Measurements from ENCODE around the gene SLC25A30. TPM values are rescaled to one million over a fixed set of nuclear protein-coding genes. Genes with fewer than 3 reads are reported as not detected.
"Not testable (repeated sequence)": the region's sequence is repeated elsewhere in the genome, so short reads cannot be mapped to it uniquely, and the experiment has no call there.

Gene SLC25A30
- total and polyA plus RNA-seq, 4 donors: 12.3 to 31.9 (median 21.8) TPM

- H3K27ac ChIP-seq (ENCODE audit: low read depth in 1 of 2, low read length in 2 of 2): no peak overlapping the region
- DNase-seq (no peak), ATAC-seq (ENCODE audit: low FRiP score) (no peak)
- H3K36me3 ChIP-seq (ENCODE audit: control insufficient read depth in 1 of 2, insufficient read depth in 2 of 2, low read length in 1 of 2): no peaks in the 10 kb centered on the region
- no peak overlapping the region for H3K4me3 ChIP-seq (ENCODE audit: low read length in 2 of 2)
- H3K4me1 ChIP-seq (ENCODE audit: control insufficient read depth in 1 of 2, insufficient read depth in 2 of 2, low read length in 2 of 2): no peaks in the 10 kb centered on the region
- intact Hi-C loops (cut with DNase I): no loop called here
- H3K27me3 ChIP-seq (ENCODE audit: control insufficient read depth in 1 of 2, insufficient read depth in 2 of 2, low read length in 1 of 2): no peaks in the 10 kb centered on the region
- no peaks in the 10 kb centered on the region for H3K9me3 ChIP-seq (ENCODE audit: control insufficient read depth, low read length)
- 18 to 32% methylated on average over 9 of the region's 9 CpGs for WGBS, 2 donors
These were observed 18.2 kb upstream of the SLC25A30 start for GRCh38 chr13:45436332-45436731.

GRCh38 chr13:45434556-45435371 is 16.6 kb upstream of the SLC25A30 start:
- no peak overlapping the region for H3K27ac ChIP-seq (ENCODE audit: low read depth in 1 of 2, low read length in 2 of 2)
- WGBS, 2 donors: 79 to 89% methylated on average over 8 of the region's 8 CpGs
- ATAC-seq (ENCODE audit: low FRiP score): no peak
- H3K36me3 ChIP-seq (ENCODE audit: control insufficient read depth in 1 of 2, insufficient read depth in 2 of 2, low read length in 1 of 2): no peaks in the 10 kb centered on the region
- no peaks in the 10 kb centered on the region for H3K4me1 ChIP-seq (ENCODE audit: control insufficient read depth in 1 of 2, insufficient read depth in 2 of 2, low read length in 2 of 2)
- no peak for DNase-seq
- intact Hi-C loops (cut with DNase I): no loop called here
- no peaks in the 10 kb centered on the region for H3K9me3 ChIP-seq (ENCODE audit: control insufficient read depth, low read length)
- no peak overlapping the region for H3K4me3 ChIP-seq (ENCODE audit: low read length in 2 of 2)
- H3K27me3 ChIP-seq (ENCODE audit: control insufficient read depth in 1 of 2, insufficient read depth in 2 of 2, low read length in 1 of 2): no peaks in the 10 kb centered on the region

- no peak for DNase-seq
These were observed 15.2 kb upstream of the SLC25A30 start for GRCh38 chr13:45433381-45433790.

GRCh38 chr13:45432737-45433380 is 14.7 kb upstream of the SLC25A30 start:
- intact Hi-C loops (cut with DNase I): no loop called here
- H3K9me3 ChIP-seq (ENCODE audit: control insufficient read depth, low read length): no peaks in the 10 kb centered on the region
- no peak for ATAC-seq (ENCODE audit: low FRiP score)
- H3K27ac ChIP-seq (ENCODE audit: low read depth in 1 of 2, low read length in 2 of 2): no peak overlapping the region
- no peaks in the 10 kb centered on the region for H3K27me3 ChIP-seq (ENCODE audit: control insufficient read depth in 1 of 2, insufficient read depth in 2 of 2, low read length in 1 of 2)
- DNase-seq: no peak
- H3K4me3 ChIP-seq (ENCODE audit: low read length in 2 of 2): no peak overlapping the region
- H3K36me3 ChIP-seq (ENCODE audit: control insufficient read depth in 1 of 2, insufficient read depth in 2 of 2, low read length in 1 of 2): no peaks in the 10 kb centered on the region
- H3K4me1 ChIP-seq (ENCODE audit: control insufficient read depth in 1 of 2, insufficient read depth in 2 of 2, low read length in 2 of 2): no peaks in the 10 kb centered on the region
- 90 to 96% methylated on average over 6 of the region's 6 CpGs for WGBS, 2 donors

More at GRCh38 chr13:45433381-45433790, 15.2 kb upstream of the SLC25A30 start:
- H3K27ac ChIP-seq (ENCODE audit: low read depth in 1 of 2, low read length in 2 of 2): no peak overlapping the region
- H3K9me3 ChIP-seq (ENCODE audit: control insufficient read depth, low read length): no peaks in the 10 kb centered on the region
- 75 to 77% methylated on average over 5 of the region's 5 CpGs for WGBS, 2 donors
- H3K27me3 ChIP-seq (ENCODE audit: control insufficient read depth in 1 of 2, insufficient read depth in 2 of 2, low read length in 1 of 2): no peaks in the 10 kb centered on the region
- H3K4me1 ChIP-seq (ENCODE audit: control insufficient read depth in 1 of 2, insufficient read depth in 2 of 2, low read length in 2 of 2): no peaks in the 10 kb centered on the region
- no peak overlapping the region for H3K4me3 ChIP-seq (ENCODE audit: low read length in 2 of 2)
- no peaks in the 10 kb centered on the region for H3K36me3 ChIP-seq (ENCODE audit: control insufficient read depth in 1 of 2, insufficient read depth in 2 of 2, low read length in 1 of 2)
- intact Hi-C loops (cut with DNase I): no loop called here
- no peak for ATAC-seq (ENCODE audit: low FRiP score)

DNA sequence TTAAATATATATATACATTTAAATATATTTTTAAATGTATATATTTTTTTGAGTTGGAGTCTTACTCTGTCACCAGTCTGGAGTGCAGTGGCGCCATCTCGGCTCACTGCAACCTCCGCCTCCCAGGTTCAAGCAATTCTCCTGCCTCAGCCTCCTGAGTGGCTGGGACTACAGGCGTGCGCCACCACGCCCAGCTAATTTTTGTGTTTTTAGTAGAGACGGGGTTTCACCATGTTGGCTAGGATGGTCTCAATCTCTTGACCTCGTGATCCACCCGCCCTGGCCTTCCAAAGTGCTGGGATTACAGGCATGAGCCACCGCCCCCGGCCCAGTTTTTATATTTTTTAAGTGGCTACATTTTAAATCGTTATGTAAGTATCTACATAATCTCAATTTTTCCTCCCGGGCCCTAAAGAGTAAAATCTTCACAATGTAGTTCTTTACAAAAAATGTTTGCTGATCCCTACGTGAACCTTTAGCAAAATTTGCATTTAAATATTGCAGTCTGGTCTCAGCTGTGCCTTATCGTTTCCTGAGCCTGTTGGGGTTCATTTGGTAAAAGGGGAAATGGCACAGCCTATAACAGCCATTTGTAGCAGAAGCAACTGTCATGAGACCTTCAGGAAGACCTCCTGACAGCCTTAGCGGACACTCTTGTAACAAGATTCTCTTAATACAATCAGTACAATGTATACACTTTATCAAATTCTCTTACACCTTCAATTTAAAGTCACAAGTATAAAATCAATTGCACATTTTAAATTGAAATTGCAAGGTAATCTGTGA is 8.1 kb upstream of the SLC25A30 start:
- ATAC-seq (ENCODE audit: low FRiP score): peak; percentile 38
- H3K27ac ChIP-seq (ENCODE audit: low read depth in 1 of 2, low read length in 2 of 2); H3K9me3 ChIP-seq (ENCODE audit: control insufficient read depth, low read length); H3K4me3 ChIP-seq (ENCODE audit: low read length in 2 of 2); intact Hi-C loops (cut with DNase I); H3K27me3 ChIP-seq (ENCODE audit: control insufficient read depth in 1 of 2, insufficient read depth in 2 of 2, low read length in 1 of 2); DNase-seq; H3K36me3 ChIP-seq (ENCODE audit: control insufficient read depth in 1 of 2, insufficient read depth in 2 of 2, low read length in 1 of 2); H3K4me1 ChIP-seq (ENCODE audit: control insufficient read depth in 1 of 2, insufficient read depth in 2 of 2, low read length in 2 of 2): not testable (repeated sequence)
- 76 to 81% methylated on average over 16 of the region's 16 CpGs for WGBS, 2 donors

- no peak for DNase-seq
- intact Hi-C loops (cut with DNase I): no loop called here
These were observed 4.6 kb upstream of the SLC25A30 start for GRCh38 chr13:45422731-45423292.

DNA sequence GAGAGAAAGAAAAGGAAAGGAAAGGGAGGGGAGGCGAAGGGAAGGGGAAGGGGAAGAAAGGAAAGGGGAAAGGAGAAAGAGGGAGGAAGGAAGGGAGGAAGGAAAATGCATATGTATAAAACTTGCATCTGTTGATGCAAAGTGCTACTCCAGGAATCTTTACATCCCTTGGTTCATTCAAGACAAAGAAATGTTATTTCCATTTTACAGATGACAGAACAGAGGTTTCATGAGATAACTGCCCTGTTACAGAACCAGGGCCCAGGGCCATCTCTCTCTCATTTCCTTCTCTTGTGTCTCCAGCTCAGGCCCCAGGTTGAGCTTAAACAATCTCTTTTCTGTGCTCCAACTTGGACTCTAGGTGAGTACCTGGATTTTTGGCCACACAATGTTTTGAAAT is 1.8 kb upstream of the SLC25A30 start:
- no peak for ATAC-seq (ENCODE audit: low FRiP score)
- H3K4me1 ChIP-seq (ENCODE audit: control insufficient read depth in 1 of 2, insufficient read depth in 2 of 2, low read length in 2 of 2): no peaks in the 10 kb centered on the region
- no peaks in the 10 kb centered on the region for H3K36me3 ChIP-seq (ENCODE audit: control insufficient read depth in 1 of 2, insufficient read depth in 2 of 2, low read length in 1 of 2)
- no peak overlapping the region for H3K4me3 ChIP-seq (ENCODE audit: low read length in 2 of 2)
- 100% methylated on average over 1 of the region's 1 CpG for WGBS, 2 donors
- intact Hi-C loops (cut with DNase I): loop anchor here in 1 of 2 donors (5.0 kb wide), 1 partner anchor 42 kb away; the partner anchor contains the start of gene COG3
- DNase-seq: no peak
- H3K9me3 ChIP-seq (ENCODE audit: control insufficient read depth, low read length): no peaks in the 10 kb centered on the region
- H3K27me3 ChIP-seq (ENCODE audit: control insufficient read depth in 1 of 2, insufficient read depth in 2 of 2, low read length in 1 of 2): no peaks in the 10 kb centered on the region
- no peak overlapping the region for H3K27ac ChIP-seq (ENCODE audit: low read depth in 1 of 2, low read length in 2 of 2)

More at GRCh38 chr13:45422731-45423292, 4.6 kb upstream of the SLC25A30 start:
- Histone ChIP-seq H3K9me3 (ENCODE audit: control insufficient read depth, low read length) (no peaks in the 10 kb centered on the region), H3K27me3 (ENCODE audit: control insufficient read depth in 1 of 2, insufficient read depth in 2 of 2, low read length in 1 of 2) (no peaks in the 10 kb centered on the region), H3K36me3 (ENCODE audit: control insufficient read depth in 1 of 2, insufficient read depth in 2 of 2, low read length in 1 of 2) (no peaks in the 10 kb centered on the region), H3K27ac (ENCODE audit: low read depth in 1 of 2, low read length in 2 of 2) (no peak overlapping the region), H3K4me3 (ENCODE audit: low read length in 2 of 2) (no peak overlapping the region), H3K4me1 (ENCODE audit: control insufficient read depth in 1 of 2, insufficient read depth in 2 of 2, low read length in 2 of 2) (no peaks in the 10 kb centered on the region)
- ATAC-seq (ENCODE audit: low FRiP score): no peak
- 78 to 84% methylated on average over 3 of the region's 3 CpGs for WGBS, 2 donors

GRCh38 chr13:45419389-45419788 is 1.2 kb upstream of the SLC25A30 start:
- not testable (repeated sequence) for H3K27ac ChIP-seq (ENCODE audit: low read depth in 1 of 2, low read length in 2 of 2); ATAC-seq (ENCODE audit: low FRiP score); H3K4me3 ChIP-seq (ENCODE audit: low read length in 2 of 2); H3K36me3 ChIP-seq (ENCODE audit: control insufficient read depth in 1 of 2, insufficient read depth in 2 of 2, low read length in 1 of 2); H3K27me3 ChIP-seq (ENCODE audit: control insufficient read depth in 1 of 2, insufficient read depth in 2 of 2, low read length in 1 of 2); H3K9me3 ChIP-seq (ENCODE audit: control insufficient read depth, low read length); H3K4me1 ChIP-seq (ENCODE audit: control insufficient read depth in 1 of 2, insufficient read depth in 2 of 2, low read length in 2 of 2)
- 96 to 99% methylated on average over 16 of the region's 16 CpGs for WGBS, 2 donors
- DNase-seq: peak in 1 of 2 donors; percentile 48
- intact Hi-C loops (cut with DNase I): loop anchor here in 1 of 2 donors (5.0 kb wide), 1 partner anchor 43 kb away; the partner anchor contains the start of gene COG3
